ENCODE results near the gene ETFDH. TPM values are rescaled to one million over a fixed set of nuclear protein-coding genes. Genes with fewer than 3 reads are reported as not detected.
"Not testable (repeated sequence)": the region's sequence is repeated elsewhere in the genome, so short reads cannot be mapped to it uniquely, and the experiment has no call there.

The ETFDH gene
- total RNA-seq, 1 experiment from 2014 or later, result 12.4 TPM

- DNase-seq, result no peak
- peaks cover 14% of the 10 kb centered on the region for H3K36me3 ChIP-seq (replicated peaks; ENCODE audit: control insufficient read depth, insufficient read depth, low read length)
- H3K4me3 ChIP-seq (ENCODE audit: insufficient read depth, low read depth, low read length), result no peak overlapping the region
- no peaks in the 10 kb centered on the region for H3K27me3 ChIP-seq (ENCODE audit: control insufficient read depth, insufficient read depth, low read length)
These were observed 43.7 kb downstream of the ETFDH start for GRCh38 chr4:158715802-158716201.

DNA sequence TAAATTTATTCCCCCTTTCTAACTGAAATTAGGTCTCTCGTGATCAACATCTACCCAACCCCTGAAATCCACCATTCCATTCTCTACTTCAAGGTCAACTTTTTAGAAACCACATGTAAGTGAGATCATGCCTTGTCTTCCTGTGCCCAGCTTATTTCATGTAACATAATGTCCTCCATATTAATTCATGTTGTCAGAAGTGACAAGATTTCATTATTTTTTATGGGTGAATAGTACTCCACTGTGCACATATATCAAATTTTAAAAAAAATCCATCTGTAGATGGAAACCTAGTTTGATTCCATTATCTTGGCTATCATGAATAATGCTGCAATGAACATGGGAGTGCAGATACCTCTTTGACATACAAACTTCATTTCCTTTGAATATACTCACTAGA is 49.6 kb downstream of the ETFDH start:
- no peak for DNase-seq
- Histone ChIP-seq H3K4me3 (ENCODE audit: insufficient read depth, low read depth, low read length) (no peak overlapping the region; the same call in 1 of the 2 replicates), H3K27me3 (ENCODE audit: control insufficient read depth, insufficient read depth, low read length) (no peaks in the 10 kb centered on the region), H3K36me3 (replicated peaks; ENCODE audit: control insufficient read depth, insufficient read depth, low read length) (peaks cover 8% of the 10 kb centered on the region)

DNA sequence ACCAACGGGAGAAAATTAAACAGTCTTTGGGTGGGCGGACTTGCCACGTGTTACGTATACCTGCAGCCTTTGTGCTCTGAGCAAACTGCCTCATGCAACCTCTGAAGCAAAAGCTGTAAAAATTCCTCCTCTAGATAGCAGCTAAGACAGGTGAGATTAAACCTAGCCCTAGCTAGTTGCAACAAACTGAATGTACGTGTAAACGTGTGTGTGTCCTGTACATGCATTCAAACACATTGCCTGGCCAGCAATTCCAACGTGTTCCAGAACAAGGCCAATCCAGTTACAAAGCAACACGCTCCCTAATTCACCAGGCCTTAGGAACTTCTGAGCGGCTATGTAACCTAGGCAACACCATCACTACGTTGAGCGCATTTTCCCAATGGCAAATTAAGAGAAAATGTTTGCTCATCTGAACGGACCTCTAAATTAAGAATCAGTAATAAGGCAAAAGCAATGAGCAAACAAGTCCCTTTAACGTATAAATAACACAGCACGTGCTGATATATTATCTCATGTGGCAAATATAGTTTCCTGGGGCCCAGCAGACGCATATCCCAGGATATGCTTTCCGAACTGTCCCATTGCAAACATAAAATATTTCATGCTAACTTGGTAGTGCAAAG is 50.3 kb downstream of the ETFDH start:
- Histone ChIP-seq H3K4me3 (ENCODE audit: insufficient read depth, low read depth, low read length) (peak overlapping the region; percentile 85), H3K36me3 (replicated peaks; ENCODE audit: control insufficient read depth, insufficient read depth, low read length) (peaks cover 8% of the 10 kb centered on the region), H3K27me3 (ENCODE audit: control insufficient read depth, insufficient read depth, low read length) (no peaks in the 10 kb centered on the region)
- DNase-seq, result peak; percentile 38

DNA sequence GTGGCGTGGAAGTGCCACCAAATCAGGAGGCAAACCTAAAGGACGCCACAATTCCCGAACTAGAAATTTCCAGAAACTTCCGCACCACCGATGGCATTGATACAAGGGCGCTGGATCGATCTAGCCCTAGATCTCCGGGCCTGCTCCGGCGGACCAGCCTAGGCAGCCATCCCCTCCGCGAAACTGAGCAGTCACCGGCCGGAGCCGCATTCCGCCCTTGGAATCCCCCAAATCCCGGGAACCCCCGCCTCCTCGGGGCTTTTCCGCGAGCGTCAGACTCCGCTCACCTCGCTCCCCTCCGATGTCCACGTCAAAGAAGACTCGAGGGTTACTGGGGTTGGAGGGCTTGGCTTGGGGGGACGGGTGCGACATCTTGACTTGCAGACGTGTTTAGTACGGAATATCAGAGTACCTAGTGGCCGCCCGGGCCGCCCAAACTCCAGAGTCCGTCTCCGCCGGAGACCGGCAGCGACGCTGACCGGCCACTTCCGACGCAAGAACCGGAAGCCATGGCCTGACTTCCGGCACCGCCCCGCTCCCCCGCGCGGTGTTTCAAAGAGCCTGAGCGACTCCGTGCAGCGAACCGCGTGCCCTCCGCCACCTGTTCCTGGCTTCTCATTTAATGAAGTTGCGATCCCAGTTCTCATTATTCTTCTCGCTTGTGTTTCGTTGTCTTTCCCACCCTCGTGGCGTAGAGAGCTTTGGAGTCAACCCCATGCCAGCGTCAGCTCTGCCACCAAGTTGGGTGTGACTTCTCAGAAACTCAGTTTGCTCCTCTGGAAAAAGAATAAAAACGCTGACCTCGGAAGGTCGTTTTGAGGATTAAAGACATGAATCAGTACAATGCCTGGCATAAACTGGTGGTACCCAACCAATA is 51.1 kb downstream of the ETFDH start, which contains the start of gene PPID:
TSS of gene PPID (minus strand) at position 480 of the 877 bp plus-strand sequence. CDS start at position 372, 108 bp downstream.
- Histone ChIP-seq H3K27me3 (ENCODE audit: control insufficient read depth, insufficient read depth, low read length) (no peaks in the 10 kb centered on the region), H3K36me3 (replicated peaks; ENCODE audit: control insufficient read depth, insufficient read depth, low read length) (peaks cover 8% of the 10 kb centered on the region), H3K4me3 (ENCODE audit: insufficient read depth, low read depth, low read length) (peak within 1 kb of the TSS; percentile 85)
- peak; percentile 88 for DNase-seq

DNA sequence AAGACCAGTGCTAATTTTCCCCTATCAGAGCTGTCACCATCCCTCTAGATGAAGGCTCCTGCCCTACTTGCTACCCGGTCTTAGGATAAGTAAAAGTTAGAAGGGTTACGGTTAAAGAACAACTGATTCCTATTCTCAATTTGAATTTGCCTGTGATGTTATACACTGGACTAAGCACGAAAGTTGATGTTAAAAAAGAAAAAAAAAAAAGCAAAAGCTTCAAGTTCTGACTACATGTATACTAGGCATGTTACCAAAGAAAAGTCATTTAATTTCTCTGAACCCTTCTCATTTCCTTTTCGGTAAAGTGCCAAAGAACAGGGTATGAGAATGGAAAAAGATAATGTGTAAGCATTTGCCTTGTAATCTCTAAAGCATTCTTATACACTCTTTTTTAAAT is 52.5 kb downstream of the ETFDH start:
- no peak overlapping the region for H3K4me3 ChIP-seq (ENCODE audit: insufficient read depth, low read depth, low read length)
- peaks cover 3% of the 10 kb centered on the region for H3K36me3 ChIP-seq (replicated peaks; ENCODE audit: control insufficient read depth, insufficient read depth, low read length)
- no peak for DNase-seq
- no peaks in the 10 kb centered on the region for H3K27me3 ChIP-seq (ENCODE audit: control insufficient read depth, insufficient read depth, low read length)

GRCh38 chr4:158726633-158727032 is 54.5 kb downstream of the ETFDH start:
- Histone ChIP-seq H3K36me3 (replicated peaks; ENCODE audit: control insufficient read depth, insufficient read depth, low read length) (no peaks in the 10 kb centered on the region), H3K27me3 (ENCODE audit: control insufficient read depth, insufficient read depth, low read length) (no peaks in the 10 kb centered on the region), H3K4me3 (ENCODE audit: insufficient read depth, low read depth, low read length) (no peak overlapping the region)
- no peak for DNase-seq

- Histone ChIP-seq H3K27me3 (ENCODE audit: control insufficient read depth, insufficient read depth, low read length) (no peaks in the 10 kb centered on the region), H3K36me3 (replicated peaks; ENCODE audit: control insufficient read depth, insufficient read depth, low read length) (no peaks in the 10 kb centered on the region), H3K4me3 (ENCODE audit: insufficient read depth, low read depth, low read length) (no peak overlapping the region)
- no peak for DNase-seq
These were observed 56.1 kb downstream of the ETFDH start for GRCh38 chr4:158728236-158728635.

- Histone ChIP-seq H3K4me3 (ENCODE audit: insufficient read depth, low read depth, low read length) (no peak overlapping the region), H3K36me3 (replicated peaks; ENCODE audit: control insufficient read depth, insufficient read depth, low read length) (no peaks in the 10 kb centered on the region), H3K27me3 (ENCODE audit: control insufficient read depth, insufficient read depth, low read length) (no peaks in the 10 kb centered on the region)
- DNase-seq, result peak; percentile 71
These were observed 57.8 kb downstream of the ETFDH start for GRCh38 chr4:158729716-158730559.

- DNase-seq, result no peak
- no peak overlapping the region for H3K4me3 ChIP-seq (ENCODE audit: insufficient read depth, low read depth, low read length)
- H3K36me3 ChIP-seq (replicated peaks; ENCODE audit: control insufficient read depth, insufficient read depth, low read length), result no peaks in the 10 kb centered on the region
- H3K27me3 ChIP-seq (ENCODE audit: control insufficient read depth, insufficient read depth, low read length), result no peaks in the 10 kb centered on the region
These were observed 66.8 kb downstream of the ETFDH start for GRCh38 chr4:158738866-158739265.

GRCh38 chr4:158739600-158739999 is 67.5 kb downstream of the ETFDH start:
- peak; percentile 40 for DNase-seq
- H3K4me3 ChIP-seq (ENCODE audit: insufficient read depth, low read depth, low read length), result no peak overlapping the region
- no peaks in the 10 kb centered on the region for H3K36me3 ChIP-seq (replicated peaks; ENCODE audit: control insufficient read depth, insufficient read depth, low read length)
- no peaks in the 10 kb centered on the region for H3K27me3 ChIP-seq (ENCODE audit: control insufficient read depth, insufficient read depth, low read length)

DNA sequence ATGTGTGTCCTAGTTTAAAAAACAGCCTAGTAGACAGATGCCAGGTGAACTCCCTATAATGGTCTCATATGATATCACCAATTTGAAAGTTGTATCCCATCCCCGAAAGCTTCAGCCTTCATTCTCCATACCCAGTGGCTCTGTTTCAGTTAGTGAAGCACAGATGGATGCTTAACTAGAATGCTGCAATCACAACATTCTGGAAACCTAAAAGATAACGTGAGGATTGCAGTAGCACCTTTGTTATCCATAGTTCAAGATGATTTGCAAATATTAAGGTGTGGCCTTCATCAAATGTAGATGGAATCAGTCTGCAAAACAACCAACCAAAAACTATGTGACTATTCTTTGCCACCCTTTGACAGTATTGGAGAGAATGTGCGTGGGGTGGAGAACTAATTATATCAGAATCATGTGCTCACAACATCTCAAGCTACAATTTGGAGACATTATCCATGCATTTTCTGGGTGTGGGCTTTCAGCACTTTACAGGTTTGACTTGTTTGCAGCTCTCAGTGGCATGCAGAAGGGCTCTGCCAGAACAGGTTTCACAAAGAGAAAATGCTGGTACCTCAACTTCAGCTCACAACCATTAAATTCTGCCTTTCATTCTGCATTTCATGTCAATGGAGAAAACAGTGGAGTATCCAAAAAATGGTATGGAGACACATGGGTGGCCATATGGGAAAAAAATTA is 69.4 kb downstream of the ETFDH start:
- H3K36me3 ChIP-seq (replicated peaks; ENCODE audit: control insufficient read depth, insufficient read depth, low read length), result no peaks in the 10 kb centered on the region
- no peak overlapping the region for H3K4me3 ChIP-seq (ENCODE audit: insufficient read depth, low read depth, low read length)
- no peak for DNase-seq
- no peaks in the 10 kb centered on the region for H3K27me3 ChIP-seq (ENCODE audit: control insufficient read depth, insufficient read depth, low read length)

DNA sequence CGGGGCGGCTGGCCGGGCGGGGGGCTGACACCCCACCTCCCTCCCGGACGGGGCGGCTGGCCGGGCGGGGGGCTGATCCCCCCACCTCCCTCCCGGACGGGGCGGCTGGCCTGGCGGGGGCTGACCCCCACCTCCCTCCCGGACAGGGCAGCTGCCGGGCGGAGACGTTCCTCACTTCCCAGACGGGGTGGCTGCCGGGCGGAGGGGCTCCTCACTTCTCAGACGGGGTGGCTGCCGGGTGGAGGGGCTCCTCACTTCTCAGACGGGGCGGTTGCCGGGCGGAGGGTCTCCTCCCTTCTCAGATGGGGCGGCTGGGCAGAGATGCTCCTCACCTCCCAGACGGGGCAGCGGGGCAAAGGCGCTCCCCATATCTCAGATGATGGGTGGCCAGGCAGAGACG is 74.4 kb downstream of the ETFDH start:
- not testable (repeated sequence) for DNase-seq; H3K4me3 ChIP-seq (ENCODE audit: insufficient read depth, low read depth, low read length); H3K36me3 ChIP-seq (replicated peaks; ENCODE audit: control insufficient read depth, insufficient read depth, low read length); H3K27me3 ChIP-seq (ENCODE audit: control insufficient read depth, insufficient read depth, low read length)

- DNase-seq, result no peak
- Histone ChIP-seq H3K27me3 (ENCODE audit: control insufficient read depth, insufficient read depth, low read length) (no peaks in the 10 kb centered on the region), H3K4me3 (ENCODE audit: insufficient read depth, low read depth, low read length) (no peak overlapping the region), H3K36me3 (replicated peaks; ENCODE audit: control insufficient read depth, insufficient read depth, low read length) (no peaks in the 10 kb centered on the region)
These were observed 78.3 kb downstream of the ETFDH start for GRCh38 chr4:158750379-158750778.

All from H7 (cell line).